NCI-H1417 (cell line): Measurements from ENCODE around the gene TBC1D30.
A peak's percentile ranks its signal among the peaks of the same experiment; 100 is the strongest.

ENCODE experiments used
- DNase-seq, 3 experiments: peaks; one replicate each; lab custom pipeline; 2025; lab: John Stamatoyannopoulos, UW

The TBC1D30 gene

GRCh38 chr12:64858882-64859605 lies 34.6 kb downstream of the TBC1D30 start:
- DNase-seq: no peak

- no peak for DNase-seq
Measured at GRCh38 chr12:64860446-64860998, 36.1 kb downstream of the TBC1D30 start.

GRCh38 chr12:64864319-64864718 lies 39.9 kb downstream of the TBC1D30 start:
- peak in 1 of 3 experiments; percentile 38 for DNase-seq

DNA sequence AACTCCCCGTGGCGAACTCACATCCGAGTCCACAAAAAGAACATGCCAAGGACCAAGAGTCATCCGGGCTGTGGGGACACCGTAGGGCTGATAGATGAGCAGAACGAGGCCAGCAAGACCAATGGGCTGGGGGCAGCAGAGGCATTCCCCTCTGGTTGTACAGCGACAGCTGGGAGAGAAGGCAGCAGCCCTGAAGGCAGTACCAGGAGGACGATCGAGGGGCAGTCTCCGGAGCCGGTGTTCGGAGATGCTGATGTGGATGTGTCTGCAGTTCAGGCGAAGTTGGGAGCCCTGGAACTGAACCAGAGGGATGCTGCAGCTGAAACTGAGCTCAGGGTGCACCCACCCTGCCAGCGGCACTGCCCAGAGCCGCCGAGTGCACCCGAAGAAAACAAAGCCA lies 50.7 kb downstream of the TBC1D30 start:
- no peak for DNase-seq

- DNase-seq: no peak
Measured at GRCh38 chr12:64876388-64877071, 52.1 kb downstream of the TBC1D30 start.

- no peak for DNase-seq
Measured at GRCh38 chr12:64877363-64878004, 53.0 kb downstream of the TBC1D30 start.

- no peak for DNase-seq
Measured at GRCh38 chr12:64882687-64883086, 58.2 kb downstream of the TBC1D30 start.

- no peak for DNase-seq
Measured at GRCh38 chr12:64883264-64884163, 59.1 kb downstream of the TBC1D30 start.

GRCh38 chr12:64884164-64884542 lies 59.7 kb downstream of the TBC1D30 start:
- no peak for DNase-seq

- DNase-seq: no peak
Measured at GRCh38 chr12:64884728-64885127, 60.3 kb downstream of the TBC1D30 start.

DNA sequence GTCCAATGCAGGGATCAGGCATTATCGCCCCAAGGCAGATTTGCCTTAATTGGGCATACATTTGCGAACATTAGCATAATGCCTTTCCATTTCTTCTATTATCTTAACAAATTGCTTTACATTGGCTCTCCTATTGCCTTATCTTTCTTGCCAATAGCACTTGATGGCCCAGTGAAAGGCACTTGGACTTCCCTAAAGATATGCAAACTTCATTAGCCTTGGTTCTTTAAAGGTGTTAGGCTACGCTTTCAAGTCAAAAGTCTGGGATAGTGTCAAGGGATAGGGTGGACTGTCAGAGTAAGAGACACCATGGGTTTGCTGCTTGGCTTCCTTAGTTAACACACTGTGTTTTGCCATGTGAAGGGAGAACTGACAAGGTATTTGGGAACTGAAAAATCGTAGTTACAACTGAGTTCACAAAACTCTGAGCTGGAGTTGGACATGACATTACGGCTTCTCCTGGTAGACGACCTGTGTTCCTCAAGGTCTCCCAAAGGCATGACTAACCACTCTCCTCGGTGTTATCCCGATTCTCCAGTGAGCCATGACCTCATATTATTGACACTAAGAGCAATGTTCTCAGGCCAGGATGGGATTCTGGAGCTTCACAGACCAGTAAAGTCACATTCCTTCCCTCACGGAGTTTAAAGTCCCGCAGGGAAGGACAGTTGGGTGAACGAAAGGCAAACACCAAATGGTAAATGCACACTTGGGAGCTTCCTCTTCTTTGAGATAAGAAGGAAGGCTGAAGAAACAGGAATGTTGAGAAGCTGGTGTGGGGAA lies 65.2 kb downstream of the TBC1D30 start:
- no peak for DNase-seq

DNA sequence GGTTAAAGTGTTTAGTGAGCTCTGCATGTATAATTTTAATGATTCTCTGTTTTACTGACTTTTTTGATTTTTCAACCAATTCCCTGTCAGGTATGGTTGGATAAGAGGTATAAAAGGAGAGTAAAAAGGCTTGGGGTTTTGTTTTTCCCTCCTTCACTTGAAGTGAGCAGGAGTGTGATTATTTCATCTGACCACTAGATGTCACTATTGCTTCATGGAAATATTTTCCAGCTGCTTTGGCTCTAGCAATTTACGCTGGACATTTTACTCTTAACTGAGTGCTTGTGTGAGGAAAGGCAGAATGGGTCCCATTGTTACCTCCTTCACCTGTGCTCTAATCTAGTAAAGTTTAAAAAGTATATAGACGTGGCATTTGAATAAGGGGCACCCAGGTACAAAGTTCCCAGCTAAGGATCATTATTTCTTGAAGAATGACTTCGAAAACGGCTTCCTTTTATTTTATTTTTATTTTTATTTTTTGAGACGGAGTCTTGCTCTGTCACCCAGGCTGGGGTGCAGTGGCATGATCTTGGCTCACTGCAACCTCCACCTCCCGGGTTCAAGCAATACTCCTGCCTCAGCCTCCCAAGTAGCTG lies 66.5 kb downstream of the TBC1D30 start:
- peak; percentile 57 to 87 (median 74) for DNase-seq

GRCh38 chr12:64891629-64892028 lies 67.2 kb downstream of the TBC1D30 start:
- no peak for DNase-seq

GRCh38 chr12:64892561-64892960 lies 68.1 kb downstream of the TBC1D30 start:
- DNase-seq: no peak

DNA sequence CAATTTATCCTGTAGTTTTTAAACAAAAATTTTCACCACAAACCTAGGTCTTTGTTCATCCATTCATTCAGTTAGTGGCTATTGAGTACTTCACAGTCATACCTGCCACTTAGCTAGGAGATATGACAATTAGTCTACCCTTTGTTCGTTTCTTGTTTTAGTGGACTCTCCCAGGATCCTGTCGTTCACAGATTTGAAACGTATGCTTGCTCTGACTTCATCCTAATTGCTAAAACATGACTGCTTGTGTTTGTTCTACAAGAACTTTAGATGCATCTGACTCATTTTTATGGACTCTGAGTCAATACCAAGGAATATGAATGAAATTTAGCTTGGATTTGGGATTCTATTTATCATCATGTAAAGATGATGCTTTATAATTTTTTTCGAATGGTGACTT lies 69.5 kb downstream of the TBC1D30 start:
- peak in 1 of 3 experiments; percentile 15 for DNase-seq

DNA sequence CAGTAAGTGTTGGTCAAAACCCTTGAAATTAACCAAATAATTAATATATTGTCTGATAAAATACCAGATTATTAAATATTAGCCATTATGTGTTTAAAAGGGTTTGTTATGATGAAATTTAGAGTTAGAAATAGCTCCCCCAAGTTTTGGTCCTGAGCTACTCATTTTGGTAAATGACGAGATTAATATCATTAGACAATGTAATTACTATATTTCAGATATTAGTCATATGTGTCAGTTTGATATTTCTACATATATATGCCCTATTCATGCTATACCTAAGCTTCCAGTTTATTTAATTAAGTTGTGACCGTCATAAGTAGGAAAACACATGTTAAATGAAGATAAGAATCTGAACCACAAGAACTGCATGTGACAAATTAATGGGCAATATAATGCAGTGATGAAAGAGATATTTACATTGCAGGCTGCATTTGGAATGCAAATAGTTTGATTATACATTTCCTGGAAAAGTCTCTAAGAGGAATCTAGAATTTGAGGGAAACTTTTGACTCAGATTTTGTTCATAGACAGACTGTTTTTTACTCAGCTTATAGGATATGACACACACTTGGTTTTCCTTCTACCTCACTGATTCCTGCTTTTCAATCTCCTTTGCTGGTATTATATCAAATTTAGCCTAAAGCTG lies 70.5 kb downstream of the TBC1D30 start:
- no peak for DNase-seq

GRCh38 chr12:64895526-64895925 lies 71.1 kb downstream of the TBC1D30 start:
- no peak for DNase-seq

GRCh38 chr12:64900540-64900939 lies 76.1 kb downstream of the TBC1D30 start:
- DNase-seq: no peak

DNA sequence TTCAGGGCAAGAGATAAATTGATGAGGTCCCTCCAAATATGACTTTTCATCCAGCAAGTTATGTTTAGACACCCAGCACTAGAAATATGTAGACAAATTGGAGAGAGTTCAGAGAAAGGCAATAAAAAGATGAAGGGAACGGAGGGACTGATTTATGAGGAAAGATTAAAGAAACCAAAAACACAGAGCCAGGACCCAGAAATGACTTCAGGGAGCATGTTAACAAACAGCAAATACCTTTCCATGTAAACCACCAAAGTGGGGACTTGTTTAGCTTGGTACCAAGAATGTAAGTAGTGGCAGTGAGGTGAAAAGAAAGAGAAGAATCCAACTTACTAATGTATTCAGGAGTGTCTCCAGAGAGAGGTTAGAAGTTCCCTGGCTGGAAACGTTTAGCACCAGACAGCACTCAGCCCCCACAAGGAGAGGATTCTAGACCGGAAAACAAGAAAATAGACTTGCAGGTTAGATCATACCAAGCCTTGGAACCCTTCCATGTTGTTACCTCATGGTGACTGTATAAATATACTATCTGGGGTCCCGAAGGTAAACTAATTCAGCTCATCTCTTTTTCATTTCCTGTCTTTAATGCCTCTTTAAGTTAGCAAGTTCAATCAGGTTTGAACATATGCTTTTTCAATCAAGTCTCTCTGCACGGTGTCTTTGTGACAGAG lies 79.2 kb downstream of the TBC1D30 start:
- DNase-seq: no peak
